Glomerular visceral epithelial cell (primary cell): ENCODE data around the gene CHMP4B.
"Not testable (repeated sequence)": the region's sequence is repeated elsewhere in the genome, so short reads cannot be mapped to it uniquely, and the experiment has no call there.

Experiments used
- DNase-seq: peaks from one replicate; pipeline ENCODE4 v3.0.0-alpha.2; 2016; ENCODE audit errors: extremely low spot score

Gene CHMP4B

GRCh38 chr20:33789858-33790182, 21.3 kb upstream of the CHMP4B start:
- no peak for DNase-seq

- no peak for DNase-seq
These were observed 20.6 kb upstream of the CHMP4B start for GRCh38 chr20:33790566-33790965.

- DNase-seq, result no peak
These were observed 20.1 kb upstream of the CHMP4B start for GRCh38 chr20:33791021-33791420.

- DNase-seq, result no peak
These were observed 19.6 kb upstream of the CHMP4B start for GRCh38 chr20:33791540-33791939.

- peak; percentile 38 for DNase-seq
These were observed 19.1 kb upstream of the CHMP4B start for GRCh38 chr20:33791959-33792597.

GRCh38 chr20:33792598-33792989, 18.6 kb upstream of the CHMP4B start:
- DNase-seq, result not testable (repeated sequence)

- no peak for DNase-seq
These were observed 17.9 kb upstream of the CHMP4B start for GRCh38 chr20:33793011-33793931.

- no peak for DNase-seq
These were observed 14.8 kb upstream of the CHMP4B start for GRCh38 chr20:33796263-33796906.

- no peak for DNase-seq
These were observed 14.1 kb upstream of the CHMP4B start for GRCh38 chr20:33796907-33797544.

GRCh38 chr20:33798444-33798843, 12.7 kb upstream of the CHMP4B start:
- DNase-seq, result no peak

GRCh38 chr20:33803921-33804337, 7.2 kb upstream of the CHMP4B start:
- DNase-seq, result peak; percentile 50

GRCh38 chr20:33808388-33808787, 2.8 kb upstream of the CHMP4B start:
- no peak for DNase-seq

- no peak for DNase-seq
These were observed 889 bp upstream of the CHMP4B start for GRCh38 chr20:33810259-33810658.

GRCh38 chr20:33811776-33812151, 616 bp downstream of the CHMP4B start:
- no peak for DNase-seq

GRCh38 chr20:33812152-33812849, 1.2 kb downstream of the CHMP4B start:
- peak; percentile 71 for DNase-seq

GRCh38 chr20:33812908-33813462, 1.8 kb downstream of the CHMP4B start:
- DNase-seq, result peak; percentile 41

GRCh38 chr20:33814238-33814712, 3.1 kb downstream of the CHMP4B start:
- DNase-seq, result no peak

- no peak for DNase-seq
These were observed 4.5 kb downstream of the CHMP4B start for GRCh38 chr20:33815671-33816070.

GRCh38 chr20:33816191-33816590, 5.0 kb downstream of the CHMP4B start:
- no peak for DNase-seq

GRCh38 chr20:33817411-33817810, 6.3 kb downstream of the CHMP4B start:
- DNase-seq, result no peak

GRCh38 chr20:33819456-33819855, 8.3 kb downstream of the CHMP4B start:
- no peak for DNase-seq
